Suprapubic skin (tissue), 4 donors: ENCODE measurements around the gene C4orf54.

ENCODE experiments used
- CTCF ChIP-seq, 2 donors: fragments of 200-600 bp in 1 of 2; fragments of 450-650 bp in 1 of 2; sonication (generic) in 1 of 2; IDR thresholded peaks; one replicate each; pipeline ENCODE4 v1.5.1; 2016 to 2019; ENCODE audit warnings: antibody characterized with exemption in 2 of 2, mild to moderate bottlenecking in 1 of 2, moderate library complexity in 1 of 2
- EP300 ChIP-seq: sonication (generic); formaldehyde crosslinking; IDR thresholded peaks from one replicate; pipeline ENCODE4 v1.6.1; 2017; ENCODE audit warnings: antibody characterized with exemption
- POLR2A ChIP-seq, 2 donors: fragments of 450-650 bp; IDR thresholded peaks; one replicate each; pipeline ENCODE4 v1.6.1; 2017; ENCODE audit warnings: antibody characterized with exemption in 2 of 2, mild to moderate bottlenecking in 2 of 2, moderate library complexity in 2 of 2
- POLR2AphosphoS5 ChIP-seq, 3 donors: sonication (generic); formaldehyde crosslinking; IDR thresholded peaks; one replicate each; pipeline ENCODE4 v1.6.1; 2017; ENCODE audit warnings: antibody characterized with exemption in 3 of 3

- TF ChIP-seq CTCF (IDR thresholded peaks at IDR 0.05), result no peak
- no peak for TF ChIP-seq POLR2A (IDR thresholded peaks at IDR 0.05)
- no peak for TF ChIP-seq POLR2AphosphoS5 (IDR thresholded peaks at IDR 0.05)
- no peak for TF ChIP-seq EP300
Measured at GRCh38 chr4:99610605-99611175, 46.9 kb downstream of the C4orf54 start.
